GM12878 (cell line): ENCODE measurements around the gene MRPL27. TPM values are rescaled to one million over a fixed set of nuclear protein-coding genes. Genes with fewer than 3 reads are reported as not detected.
A peak's percentile ranks its signal among the peaks of the same experiment; 100 is the strongest.

Experiments used
- BACH1 ChIP-seq: fragments of 450-650 bp; IDR thresholded peaks from 2 replicates; pipeline ENCODE4 v1.6.1; 2017; ENCODE audit warnings: mild to moderate bottlenecking, borderline replicate concordance
- CEBPB ChIP-seq, 2 experiments: fragments of 150-350 bp in 1 of 2; IDR thresholded peaks; 2 replicates each; pipeline ENCODE4 v1.6.1; 2012 to 2014; ENCODE audit warnings: low read depth in 2 of 2, low read length in 2 of 2, borderline replicate concordance in 1 of 2, inconsistent platforms in 1 of 2
- CREB1 ChIP-seq: IDR thresholded peaks from 2 replicates; pipeline ENCODE4 v1.6.1; 2012; ENCODE audit warnings: low read depth, mild to moderate bottlenecking, inconsistent platforms
- FOXK2 ChIP-seq: fragments of 450-650 bp; IDR thresholded peaks from 2 replicates; pipeline ENCODE4 v1.6.1; 2017; ENCODE audit warnings: mild to moderate bottlenecking, moderate library complexity
- HSF1 ChIP-seq: fragments of 150-350 bp; IDR thresholded peaks from 2 replicates; pipeline ENCODE4 v1.6.1; 2014; ENCODE audit warnings: mild to moderate bottlenecking, low read depth, low read length
- JUNB ChIP-seq: IDR thresholded peaks from 2 replicates; pipeline ENCODE4 v1.6.1; 2016; ENCODE audit warnings: antibody characterized with exemption, mild to moderate bottlenecking
- NFYB ChIP-seq: IDR thresholded peaks from 2 replicates; pipeline ENCODE4 v1.6.1; 2011; ENCODE audit warnings: low read depth, mild to moderate bottlenecking, low read length, improper control_type of control experiment, moderate library complexity; ENCODE audit not compliant: insufficient read depth
- NKRF ChIP-seq: fragments of 450-650 bp; conservative IDR thresholded peaks from 2 replicates; pipeline ENCODE4 v1.6.1; 2017; ENCODE audit warnings: mild to moderate bottlenecking, moderate library complexity
- NR2C1 ChIP-seq: fragments of 450-650 bp; IDR thresholded peaks from 2 replicates; pipeline ENCODE4 v1.6.1; 2017; ENCODE audit warnings: antibody characterized with exemption, mild to moderate bottlenecking, moderate library complexity
- NRF1 ChIP-seq: conservative IDR thresholded peaks from 2 replicates; pipeline ENCODE4 v1.6.1; 2011; ENCODE audit warnings: mild to moderate bottlenecking, low read depth, low read length, improper control_type of control experiment
- RAD21 ChIP-seq: IDR thresholded peaks from 2 replicates; pipeline ENCODE4 v1.6.1; 2011; ENCODE audit warnings: mild to moderate bottlenecking, low read depth, low read length, moderate library complexity; ENCODE audit not compliant: insufficient read depth
- RCOR1 ChIP-seq: conservative IDR thresholded peaks from 2 replicates; pipeline ENCODE4 v1.6.1; 2012; ENCODE audit warnings: low read depth, low read length, improper control_type of control experiment
- STAT1 ChIP-seq: fragments of 450-650 bp; conservative IDR thresholded peaks from 2 replicates; pipeline ENCODE4 v1.6.1; 2014; ENCODE audit warnings: antibody characterized with exemption, mild to moderate bottlenecking
- ZBED1 ChIP-seq: IDR thresholded peaks from 2 replicates; pipeline ENCODE4 v1.6.1; 2016; ENCODE audit warnings: borderline replicate concordance
- ZBTB11 ChIP-seq: fragments of 450-650 bp; formaldehyde crosslinking; IDR thresholded peaks from 2 replicates; pipeline ENCODE4 v1.5.0; 2022; ENCODE audit warnings: mild to moderate bottlenecking, missing genetic modification characterization
- ZNF274 ChIP-seq: IDR thresholded peaks from one replicate; pipeline ENCODE4 v1.8.0; 2011; ENCODE audit not compliant: insufficient read length, insufficient read depth
- polyA plus RNA-seq, 11 experiments: library from polyadenylated mRNA; depleted of rRNA in 4 of 11; unstranded in 6 of 11; stranded (reverse) in 5 of 11; fragments of >200 nt; fragmentation: Nextera tagmentation in 4 of 11; fragmentation: Illumina TruSeq in 1 of 11; extraction: Ambion mirVana in 4 of 11; extraction: Trizol in 1 of 11; gene quantifications; 1 replicate in 1 of 11; 2 replicates in 10 of 11; pipeline versions ENCODE4 v1.2.1 to v1.2.3, GENCODE V29; 2011 to 2016; ENCODE audit warnings: inconsistent platforms in 2 of 11, missing spikeins in 2 of 11, low read depth in 1 of 11
- total RNA-seq, 4 experiments: library from RNA; depleted of rRNA in 3 of 4; stranded (reverse); fragments of >200 nt in 3 of 4; fragmentation: Illumina TruSeq in 1 of 4; extraction: Trizol in 1 of 4; gene quantifications; 2 replicates each; pipeline versions ENCODE4 v1.2.1 to v1.2.3, GENCODE V29; 2013 to 2021
- TF ChIP-seq, protein P1 (sequence below): fragments of 450-650 bp; IDR thresholded peaks from 2 replicates; pipeline ENCODE4 v1.6.1; 2018; ENCODE audit warnings: borderline replicate concordance, mild to moderate bottlenecking; ENCODE audit not compliant: partially characterized antibody
- TF ChIP-seq, protein P2 (sequence below): IDR thresholded peaks from 2 replicates; pipeline ENCODE4 v1.6.1; 2012; ENCODE audit warnings: low read depth, low read length, improper control_type of control experiment

Gene MRPL27
- total and polyA plus RNA-seq, 10 of the 15 experiments (the other 5 are each of a cell fraction or from before 2014, with no cell fraction given), result 83.0 to 390 (median 131) TPM

GRCh38 chr17:50345432-50346312 is 27.3 kb downstream of the MRPL27 start, which contains the start of gene XYLT2 (continued):
- TF ChIP-seq NKRF (peak; percentile 74), RCOR1 (no peak), CEBPB (IDR thresholded peaks at IDR 0.05; ENCODE audit: borderline replicate concordance in 1 of 2, low read depth in 2 of 2, low read length in 2 of 2) (no peak), NR2C1 (no peak), HSF1 (no peak), JUNB (no peak), FOXK2 (no peak), NFYB (no peak), CREB1 (no peak), STAT1 (no peak), ZBED1 (no peak), ZBTB11 (CRISPR knock-in tag) (no peak), BACH1 (peak; percentile 94), ZNF274 (no peak), RAD21 (no peak), NRF1 (no peak)
- TF ChIP-seq, protein P1, sequence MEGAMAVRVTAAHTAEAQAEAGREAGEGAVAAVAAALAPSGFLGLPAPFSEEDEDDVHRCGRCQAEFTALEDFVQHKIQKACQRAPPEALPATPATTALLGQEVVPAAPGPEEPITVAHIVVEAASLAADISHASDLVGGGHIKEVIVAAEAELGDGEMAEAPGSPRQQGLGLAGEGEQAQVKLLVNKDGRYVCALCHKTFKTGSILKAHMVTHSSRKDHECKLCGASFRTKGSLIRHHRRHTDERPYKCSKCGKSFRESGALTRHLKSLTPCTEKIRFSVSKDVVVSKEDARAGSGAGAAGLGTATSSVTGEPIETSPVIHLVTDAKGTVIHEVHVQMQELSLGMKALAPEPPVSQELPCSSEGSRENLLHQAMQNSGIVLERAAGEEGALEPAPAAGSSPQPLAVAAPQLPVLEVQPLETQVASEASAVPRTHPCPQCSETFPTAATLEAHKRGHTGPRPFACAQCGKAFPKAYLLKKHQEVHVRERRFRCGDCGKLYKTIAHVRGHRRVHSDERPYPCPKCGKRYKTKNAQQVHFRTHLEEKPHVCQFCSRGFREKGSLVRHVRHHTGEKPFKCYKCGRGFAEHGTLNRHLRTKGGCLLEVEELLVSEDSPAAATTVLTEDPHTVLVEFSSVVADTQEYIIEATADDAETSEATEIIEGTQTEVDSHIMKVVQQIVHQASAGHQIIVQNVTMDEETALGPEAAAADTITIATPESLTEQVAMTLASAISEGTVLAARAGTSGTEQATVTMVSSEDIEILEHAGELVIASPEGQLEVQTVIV, result no peak
- TF ChIP-seq, protein P2, sequence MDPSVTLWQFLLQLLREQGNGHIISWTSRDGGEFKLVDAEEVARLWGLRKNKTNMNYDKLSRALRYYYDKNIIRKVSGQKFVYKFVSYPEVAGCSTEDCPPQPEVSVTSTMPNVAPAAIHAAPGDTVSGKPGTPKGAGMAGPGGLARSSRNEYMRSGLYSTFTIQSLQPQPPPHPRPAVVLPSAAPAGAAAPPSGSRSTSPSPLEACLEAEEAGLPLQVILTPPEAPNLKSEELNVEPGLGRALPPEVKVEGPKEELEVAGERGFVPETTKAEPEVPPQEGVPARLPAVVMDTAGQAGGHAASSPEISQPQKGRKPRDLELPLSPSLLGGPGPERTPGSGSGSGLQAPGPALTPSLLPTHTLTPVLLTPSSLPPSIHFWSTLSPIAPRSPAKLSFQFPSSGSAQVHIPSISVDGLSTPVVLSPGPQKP, result no peak
